Anterior cingulate cortex (tissue), 58 donors: Measurements from ENCODE around the gene TBC1D17.

Experiments
- DNase-seq, 58 donors: peaks; one replicate each; lab custom pipeline; 2025; lab: John Stamatoyannopoulos, UW

TBC1D17 gene

GRCh38 chr19:49847731-49848696 is 29.5 kb upstream of the TBC1D17 start:
- DNase-seq, result no peak

DNA sequence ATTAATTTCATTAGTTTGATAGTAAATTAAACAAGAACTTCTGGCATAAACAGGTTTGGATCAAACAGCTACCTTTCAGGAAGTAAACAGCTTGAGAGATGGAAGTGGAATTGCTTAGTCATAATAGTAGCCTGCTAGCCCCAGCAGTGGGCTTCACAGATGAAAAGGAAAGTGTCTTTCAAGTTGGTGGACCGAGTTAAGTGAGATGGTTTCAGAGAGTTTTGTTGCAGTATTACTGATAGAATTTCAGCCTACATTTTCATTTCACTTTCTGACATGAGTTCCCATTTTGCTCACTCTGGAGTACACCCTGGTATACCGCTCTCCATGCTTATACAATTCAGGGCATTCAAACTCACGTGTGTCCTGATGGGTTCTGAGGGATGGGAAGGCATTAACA is 28.6 kb upstream of the TBC1D17 start:
- DNase-seq, result no peak

- DNase-seq, result no peak
These were observed 27.9 kb upstream of the TBC1D17 start for GRCh38 chr19:49849433-49850220.

- peak in 1 of 58 donors; percentile 65 for DNase-seq
These were observed 27.3 kb upstream of the TBC1D17 start for GRCh38 chr19:49850221-49850486.

DNA sequence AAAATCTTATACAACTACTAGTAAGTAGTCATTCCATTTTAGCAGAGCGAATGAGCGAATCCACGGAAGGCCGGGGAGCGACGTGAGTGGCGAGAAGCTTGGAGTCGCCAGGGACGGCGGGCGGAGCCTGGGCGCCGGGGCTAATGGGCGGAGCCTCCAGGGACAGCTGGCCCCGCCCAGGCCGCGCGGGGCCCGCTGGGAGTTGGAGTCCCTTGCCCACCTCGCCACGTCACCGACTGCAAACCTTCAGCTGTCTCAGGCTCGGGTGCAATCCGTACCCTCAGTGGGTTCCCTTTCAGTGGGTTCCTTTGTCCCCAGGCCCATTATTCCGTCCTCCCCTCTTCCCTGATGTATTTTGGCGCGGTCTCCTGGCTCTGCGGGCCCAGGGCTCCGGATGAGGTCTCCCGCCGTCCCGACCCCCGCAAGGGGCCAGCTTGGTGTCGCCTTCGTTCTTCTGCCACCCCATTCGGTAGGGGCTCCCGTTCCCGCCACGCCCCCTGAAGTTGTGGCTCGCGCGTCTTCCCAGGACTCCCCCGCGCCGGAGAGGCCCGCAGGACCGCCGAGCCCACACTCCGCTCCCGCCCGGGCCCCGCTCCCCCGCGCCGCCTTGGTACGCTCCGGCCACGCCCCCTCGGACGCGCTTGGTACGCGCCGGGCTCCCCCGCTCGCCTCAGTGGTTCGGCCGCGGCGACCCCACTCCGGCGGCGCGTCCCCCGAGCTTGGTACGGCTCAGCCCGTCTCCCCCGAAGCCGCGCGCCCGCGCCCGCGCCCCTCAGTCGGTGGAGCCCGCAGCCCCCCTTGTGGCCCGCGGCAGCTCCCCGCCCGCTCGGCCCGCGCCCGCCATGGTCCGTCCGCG is 26.8 kb upstream of the TBC1D17 start, which contains the start of gene PTOV1:
PTOV1 (plus strand) TSS at position 673 of the 856 bp plus-strand sequence.
- peak; percentile 67 to 96 (median 91) for DNase-seq

DNA sequence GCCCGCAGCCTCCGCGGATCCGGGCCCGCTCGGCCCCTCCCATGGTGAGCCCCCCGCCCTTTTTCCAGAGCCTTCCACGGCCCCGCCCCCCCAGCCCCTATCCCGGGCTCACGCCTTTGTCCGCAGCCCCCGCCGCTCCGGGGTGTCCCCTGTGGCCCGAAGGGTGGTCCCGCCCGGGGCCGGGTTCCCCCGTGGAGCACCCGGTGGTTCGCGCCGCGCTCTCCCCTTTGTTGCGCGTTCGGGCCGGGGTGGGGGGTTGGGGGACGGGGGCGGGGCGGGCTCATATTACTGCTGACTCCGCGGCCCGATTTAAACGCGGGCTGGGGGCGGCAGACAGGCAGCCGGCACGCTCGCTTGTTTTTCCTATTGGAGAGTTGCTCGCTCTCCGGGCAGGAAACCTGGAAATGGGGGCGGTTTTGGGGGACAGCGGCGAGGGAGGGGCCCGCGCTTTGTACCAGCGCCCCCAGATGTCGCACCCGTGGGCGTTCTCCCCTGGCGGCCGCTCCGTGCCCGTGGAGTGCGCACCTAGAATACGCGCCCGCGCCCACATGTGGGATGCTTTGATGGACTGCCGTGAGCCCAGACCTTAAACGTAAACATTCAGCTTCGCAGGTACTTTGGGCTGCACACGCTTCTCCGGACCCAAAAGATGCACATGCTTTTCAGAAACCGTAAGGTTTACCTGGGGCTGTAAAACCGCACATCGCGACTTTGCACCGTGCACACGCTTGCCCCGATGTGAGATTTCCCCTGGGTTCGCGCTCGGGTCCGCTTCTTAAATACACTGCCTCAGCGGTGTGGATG is 25.8 kb upstream of the TBC1D17 start:
- peak in 13 of 58 donors; percentile 11 to 70 (median 40) for DNase-seq

- DNase-seq, result no peak
These were observed 24.8 kb upstream of the TBC1D17 start for GRCh38 chr19:49852631-49853126.

GRCh38 chr19:49853852-49854377 is 23.6 kb upstream of the TBC1D17 start:
- no peak for DNase-seq

DNA sequence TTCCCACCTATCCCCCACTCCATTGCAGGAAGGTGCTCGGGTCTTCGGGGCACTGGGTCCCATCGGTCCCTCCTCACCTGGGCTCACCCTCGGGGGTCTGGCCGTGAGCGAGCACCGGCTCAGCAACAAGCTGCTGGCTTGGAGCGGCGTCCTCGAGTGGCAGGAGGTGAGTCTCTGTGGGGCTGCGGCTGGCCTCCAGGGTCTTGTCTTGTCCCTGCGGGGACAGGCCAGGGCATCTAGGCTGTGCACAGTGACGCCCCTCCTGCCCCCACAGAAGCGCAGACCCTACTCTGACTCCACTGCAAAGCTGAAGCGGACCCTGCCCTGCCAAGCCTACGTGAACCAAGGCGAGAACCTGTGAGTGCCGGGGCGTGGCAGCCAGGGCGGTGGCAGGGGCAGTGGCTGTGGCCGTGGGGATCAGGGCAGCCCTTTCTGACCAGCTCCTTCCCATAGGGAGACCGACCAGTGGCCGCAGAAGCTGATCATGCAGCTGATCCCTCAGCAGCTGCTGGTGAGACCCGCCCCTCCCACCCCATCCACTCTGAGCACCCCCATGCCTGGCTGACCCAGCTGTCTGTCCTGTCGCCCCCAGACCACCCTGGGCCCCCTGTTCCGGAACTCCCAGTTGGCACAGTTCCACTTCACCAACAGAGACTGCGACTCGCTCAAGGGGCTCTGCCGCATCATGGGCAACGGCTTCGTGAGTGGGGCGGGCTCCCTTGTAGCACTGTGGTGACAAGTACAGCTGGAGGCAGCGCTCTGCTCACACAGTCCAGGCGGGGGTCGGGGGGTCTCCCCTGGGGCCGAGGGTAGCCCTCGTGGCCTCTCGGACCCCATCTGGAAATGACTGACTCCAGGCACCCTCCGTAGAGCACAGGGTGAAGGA is 22.9 kb upstream of the TBC1D17 start:
- no peak for DNase-seq

- no peak for DNase-seq
These were observed 22.2 kb upstream of the TBC1D17 start for GRCh38 chr19:49855277-49855675.

GRCh38 chr19:49855676-49856573 is 21.6 kb upstream of the TBC1D17 start:
- no peak for DNase-seq

- no peak for DNase-seq
These were observed 20.9 kb upstream of the TBC1D17 start for GRCh38 chr19:49856574-49857021.

DNA sequence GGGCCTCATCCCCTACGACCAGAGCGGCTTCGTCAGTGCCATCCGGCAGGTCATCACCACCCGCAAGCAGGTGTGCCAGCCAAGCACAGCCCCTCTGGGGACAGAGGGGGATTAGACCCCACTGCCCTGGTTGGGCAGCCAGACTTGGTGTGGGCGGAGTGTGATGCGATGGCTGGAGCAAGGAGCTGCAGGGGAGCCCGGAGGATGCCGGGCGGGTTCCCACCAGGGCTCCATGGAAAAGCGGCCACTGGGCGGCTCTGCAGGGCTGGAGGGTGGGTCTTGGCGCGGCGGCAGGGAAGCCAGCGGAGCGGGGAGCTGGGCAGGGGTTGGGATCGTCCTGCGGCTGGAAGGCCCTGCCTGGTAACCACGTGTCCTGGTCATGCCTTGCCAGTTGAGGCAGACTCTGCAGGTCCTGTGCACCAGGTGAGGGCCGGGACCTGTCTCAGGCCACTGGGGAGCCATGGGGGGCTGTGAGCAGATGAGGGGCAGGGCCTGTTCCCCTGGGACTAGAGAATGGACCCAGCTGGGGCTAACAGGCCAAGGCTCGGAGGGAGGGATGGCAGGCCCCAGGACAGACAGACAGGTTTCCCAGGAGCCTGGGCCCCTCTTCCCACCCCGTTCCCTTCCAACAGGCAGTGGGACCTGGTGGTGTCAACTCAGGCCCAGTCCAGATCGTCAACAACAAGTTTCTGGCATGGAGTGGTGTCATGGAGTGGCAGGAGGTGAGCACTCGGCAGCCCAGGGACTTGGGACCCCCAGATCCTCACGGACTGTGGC is 20.3 kb upstream of the TBC1D17 start:
- DNase-seq, result no peak

GRCh38 chr19:49857838-49858087 is 19.7 kb upstream of the TBC1D17 start:
- DNase-seq, result no peak

- DNase-seq, result peak in 38 of 58 donors; percentile 13 to 62 (median 35)
These were observed 19.2 kb upstream of the TBC1D17 start for GRCh38 chr19:49858088-49858985.
